H1 (cell line): Measurements from ENCODE around the gene DHRS3.

ENCODE experiments used
- ATF2 ChIP-seq: IDR thresholded peaks from 2 replicates; pipeline ENCODE4 v1.6.1; 2012; ENCODE audit warnings: low read length, inconsistent platforms
- CEBPB ChIP-seq: IDR thresholded peaks from 2 replicates; pipeline ENCODE4 v1.6.1; 2012; ENCODE audit warnings: low read depth, low read length
- CHD2 ChIP-seq: IDR thresholded peaks from 2 replicates; pipeline ENCODE4 v1.6.1; 2012; ENCODE audit warnings: low read length, improper control_type of control experiment
- EP300 ChIP-seq, 2 experiments: IDR thresholded peaks; 1 replicate in 1 of 2; 2 replicates in 1 of 2; pipeline ENCODE4 v1.6.1; 2011 to 2012; ENCODE audit warnings: low read depth in 2 of 2, low read length in 2 of 2, mild to moderate bottlenecking in 2 of 2, borderline replicate concordance in 1 of 2, inconsistent platforms in 1 of 2, moderate library complexity in 1 of 2
- EZH2 ChIP-seq: fragments of 200-600 bp; sonication (generic); IDR thresholded peaks from 2 replicates; pipeline ENCODE4 v1.7.1; 2012; ENCODE audit warnings: low read depth, mild to moderate bottlenecking, moderate library complexity, low read length, inconsistent platforms; ENCODE audit not compliant: severe bottlenecking
- JUND ChIP-seq: IDR thresholded peaks from 2 replicates; pipeline ENCODE4 v1.6.1; 2011; ENCODE audit warnings: mild to moderate bottlenecking, improper control_type of control experiment, low read length
- MAX ChIP-seq: IDR thresholded peaks from 2 replicates; pipeline ENCODE4 v1.6.1; 2012; ENCODE audit warnings: inconsistent platforms
- POLR2A ChIP-seq, 2 experiments: IDR thresholded peaks; 1 replicate in 1 of 2; 2 replicates in 1 of 2; pipeline ENCODE4 v1.6.1; 2011; ENCODE audit warnings: low read depth in 2 of 2, low read length in 2 of 2, mild to moderate bottlenecking in 2 of 2; ENCODE audit errors: control extremely low read depth in 1 of 2
- POLR2AphosphoS5 ChIP-seq: IDR thresholded peaks from 2 replicates; pipeline ENCODE4 v1.6.1; 2011; ENCODE audit warnings: low read depth, low read length
- RBBP5 ChIP-seq: IDR thresholded peaks from 2 replicates; pipeline ENCODE4 v1.7.1; 2012; ENCODE audit warnings: low read depth, mild to moderate bottlenecking, inconsistent platforms, low read length, moderate library complexity, borderline replicate concordance
- SIN3A ChIP-seq, 2 experiments: IDR thresholded peaks in 1 of 2; conservative IDR thresholded peaks in 1 of 2; 2 replicates each; pipeline ENCODE4 v1.6.1; 2011 to 2012; ENCODE audit warnings: low read length in 2 of 2, improper control_type of control experiment in 1 of 2, low read depth in 1 of 2, mild to moderate bottlenecking in 1 of 2
- SIX5 ChIP-seq: IDR thresholded peaks from 2 replicates; pipeline ENCODE4 v1.6.1; 2011; ENCODE audit warnings: mild to moderate bottlenecking, low read depth, low read length
- TF ChIP-seq, protein P1 (sequence below), 3 experiments: IDR thresholded peaks; 1 replicate in 2 of 3; 2 replicates in 1 of 3; pipeline versions ENCODE4 v1.5.1 to v1.6.1; 2011; ENCODE audit warnings: low read length in 3 of 3, mild to moderate bottlenecking in 3 of 3, inconsistent platforms in 2 of 3, low read depth in 1 of 3, moderate library complexity in 1 of 3; ENCODE audit not compliant: insufficient read depth in 1 of 3; ENCODE audit errors: control extremely low read depth in 1 of 3

GRCh38 chr1:12552111-12552888, 65.7 kb downstream of the DHRS3 start:
- TF ChIP-seq EZH2 (no peak), JUND (no peak), EP300 (IDR thresholded peaks at IDR 0.05; ENCODE audit: borderline replicate concordance in 1 of 2, low read depth in 2 of 2, low read length in 2 of 2) (no peak), POLR2AphosphoS5 (no peak), CHD2 (no peak), POLR2A (IDR thresholded peaks at IDR 0.05; ENCODE audit: control extremely low read depth in 1 of 2, low read depth in 2 of 2, low read length in 2 of 2) (no peak), CEBPB (no peak), SIN3A (conservative IDR thresholded peaks at IDR 0.05 in 1 of 2, IDR thresholded peaks at IDR 0.05 in 1 of 2; ENCODE audit: low read depth in 1 of 2, low read length in 2 of 2) (no peak), MAX (no peak), SIX5 (no peak), ATF2 (no peak), RBBP5 (no peak)
- TF ChIP-seq, protein P1, sequence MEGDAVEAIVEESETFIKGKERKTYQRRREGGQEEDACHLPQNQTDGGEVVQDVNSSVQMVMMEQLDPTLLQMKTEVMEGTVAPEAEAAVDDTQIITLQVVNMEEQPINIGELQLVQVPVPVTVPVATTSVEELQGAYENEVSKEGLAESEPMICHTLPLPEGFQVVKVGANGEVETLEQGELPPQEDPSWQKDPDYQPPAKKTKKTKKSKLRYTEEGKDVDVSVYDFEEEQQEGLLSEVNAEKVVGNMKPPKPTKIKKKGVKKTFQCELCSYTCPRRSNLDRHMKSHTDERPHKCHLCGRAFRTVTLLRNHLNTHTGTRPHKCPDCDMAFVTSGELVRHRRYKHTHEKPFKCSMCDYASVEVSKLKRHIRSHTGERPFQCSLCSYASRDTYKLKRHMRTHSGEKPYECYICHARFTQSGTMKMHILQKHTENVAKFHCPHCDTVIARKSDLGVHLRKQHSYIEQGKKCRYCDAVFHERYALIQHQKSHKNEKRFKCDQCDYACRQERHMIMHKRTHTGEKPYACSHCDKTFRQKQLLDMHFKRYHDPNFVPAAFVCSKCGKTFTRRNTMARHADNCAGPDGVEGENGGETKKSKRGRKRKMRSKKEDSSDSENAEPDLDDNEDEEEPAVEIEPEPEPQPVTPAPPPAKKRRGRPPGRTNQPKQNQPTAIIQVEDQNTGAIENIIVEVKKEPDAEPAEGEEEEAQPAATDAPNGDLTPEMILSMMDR (IDR thresholded peaks at IDR 0.05; ENCODE audit: control extremely low read depth in 1 of 3, insufficient read depth in 1 of 3, low read depth in 1 of 3, low read length in 3 of 3): no peak
